Chondrocyte (in vitro differentiated cells): ENCODE measurements around the gene NINJ2. TPM values are rescaled to one million over a fixed set of nuclear protein-coding genes. Genes with fewer than 3 reads are reported as not detected.

Experiments
- DNase-seq: peaks from one replicate; pipeline ENCODE4 v3.0.0; 2021; ENCODE audit warnings: mixed read lengths, low spot score
- H3K27ac Mint-ChIP-seq: one replicate; pipeline ENCODE4 v1.8.0; 2021; ENCODE audit warnings: mild to moderate bottlenecking, moderate library complexity, mixed read lengths; ENCODE audit not compliant: unreplicated experiment
- H3K27me3 Mint-ChIP-seq: 2 replicates; pipeline ENCODE4 v1.8.0; 2021; ENCODE audit warnings: low read depth, mixed read lengths
- H3K36me3 Mint-ChIP-seq: 2 replicates; pipeline ENCODE4 v1.8.0; 2021; ENCODE audit warnings: low read depth, mixed read lengths
- H3K4me1 Mint-ChIP-seq: 2 replicates; pipeline ENCODE4 v1.8.0; 2021; ENCODE audit warnings: low read depth, mild to moderate bottlenecking, mixed read lengths
- H3K4me3 Mint-ChIP-seq: one replicate; pipeline ENCODE4 v1.8.0; 2021; ENCODE audit warnings: mild to moderate bottlenecking, moderate library complexity, mixed read lengths; ENCODE audit not compliant: unreplicated experiment
- H3K9me3 Mint-ChIP-seq: 2 replicates; pipeline ENCODE4 v1.8.0; 2021; ENCODE audit warnings: low read depth, mixed read lengths
- CTCF ChIP-seq: fragments of 200-600 bp; sonication (generic); IDR thresholded peaks from 2 replicates; pipeline ENCODE4 v1.5.0; 2021; ENCODE audit warnings: antibody characterized with exemption, mild to moderate bottlenecking, moderate library complexity
- total RNA-seq: library from RNA; stranded (reverse); gene quantifications from 3 replicates; pipeline ENCODE4 v1.2.1, GENCODE V29; 2021

NINJ2 gene
- total RNA-seq, 1 donor from 2014 or later, result 2.1 TPM

GRCh38 chr12:627285-627684 lies 36.0 kb downstream of the NINJ2 start:
- Mint-ChIP-seq H3K36me3 (no peaks in the 10 kb centered on the region), H3K4me3 (no peak overlapping the region), H3K4me1 (peaks cover 24% of the 10 kb centered on the region), H3K9me3 (no peaks in the 10 kb centered on the region), H3K27ac (no peak overlapping the region), H3K27me3 (no peaks in the 10 kb centered on the region)
- peak; percentile 14 for DNase-seq
- TF ChIP-seq CTCF, result no peak

GRCh38 chr12:625998-626397 lies 37.2 kb downstream of the NINJ2 start:
- Mint-ChIP-seq H3K27me3 (no peaks in the 10 kb centered on the region), H3K27ac (no peak overlapping the region), H3K36me3 (no peaks in the 10 kb centered on the region), H3K4me3 (no peak overlapping the region), H3K9me3 (no peaks in the 10 kb centered on the region), H3K4me1 (peaks cover 13% of the 10 kb centered on the region)
- DNase-seq, result peak; percentile 1
- no peak for TF ChIP-seq CTCF

DNA sequence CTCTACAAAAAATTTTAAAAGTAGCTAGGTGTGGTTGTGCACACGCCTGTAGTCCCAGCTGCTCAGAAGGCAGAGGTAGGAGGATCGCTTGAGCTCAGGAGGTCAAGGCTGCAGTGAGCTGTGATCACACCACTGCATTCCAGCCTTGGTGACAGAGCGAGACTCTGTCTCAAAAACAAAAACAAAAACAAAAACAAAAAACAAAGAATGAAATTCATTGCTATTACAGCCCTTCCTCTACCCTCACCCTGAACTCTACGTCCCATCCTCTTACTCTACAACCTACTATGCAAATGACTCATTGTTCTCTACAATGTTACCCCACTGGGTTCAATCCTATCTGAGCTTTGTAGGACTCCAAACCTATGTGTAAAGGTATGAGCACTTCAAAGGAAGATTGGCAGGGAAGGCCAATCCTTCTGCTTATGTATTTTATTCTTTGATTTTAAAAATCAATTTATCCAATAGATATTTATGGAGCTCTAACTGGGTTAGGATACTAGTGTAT lies 39.3 kb downstream of the NINJ2 start:
- no peak for TF ChIP-seq CTCF
- Mint-ChIP-seq H3K27me3 (no peaks in the 10 kb centered on the region), H3K4me3 (no peak overlapping the region), H3K27ac (no peak overlapping the region), H3K36me3 (no peaks in the 10 kb centered on the region), H3K4me1 (peaks cover 3% of the 10 kb centered on the region), H3K9me3 (no peaks in the 10 kb centered on the region)
- no peak for DNase-seq

DNA sequence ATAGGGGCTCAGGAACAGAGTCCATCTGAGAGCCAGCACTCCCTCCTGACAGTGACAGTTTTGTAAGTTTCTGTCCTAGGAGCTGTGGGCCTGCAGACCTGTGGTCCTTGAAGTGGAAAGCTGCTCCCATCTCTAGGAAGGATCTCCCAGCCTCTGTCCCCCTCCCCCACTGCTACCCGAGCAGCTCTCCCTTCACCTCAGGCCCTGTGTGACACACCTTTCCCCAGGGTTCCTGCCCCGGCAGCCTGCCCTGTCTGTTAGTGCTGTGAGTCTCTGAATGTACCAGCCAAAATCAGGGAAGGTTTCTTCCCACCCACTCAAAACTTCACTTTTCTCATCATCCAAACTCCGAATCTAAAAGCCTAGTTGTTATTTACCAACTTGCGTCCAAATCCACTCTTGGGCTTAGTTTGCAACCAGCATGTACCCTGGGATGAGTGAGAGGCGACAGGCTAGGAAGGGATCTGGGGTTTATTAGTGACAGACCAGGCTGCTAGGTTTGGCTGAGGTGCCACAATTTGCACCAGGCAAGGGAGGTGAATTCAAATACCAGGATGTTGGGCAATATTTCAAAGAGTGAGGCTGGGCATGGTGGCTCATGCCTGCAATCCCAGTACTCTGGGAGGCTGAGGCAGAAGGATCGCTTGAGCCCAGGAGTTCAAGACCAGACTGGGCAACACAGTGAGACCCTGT lies 39.9 kb downstream of the NINJ2 start:
- DNase-seq, result no peak
- no peaks in the 10 kb centered on the region for H3K9me3 Mint-ChIP-seq
- H3K4me3 Mint-ChIP-seq, result no peak overlapping the region
- no peaks in the 10 kb centered on the region for H3K36me3 Mint-ChIP-seq
- H3K27me3 Mint-ChIP-seq, result no peaks in the 10 kb centered on the region
- peaks cover 3% of the 10 kb centered on the region for H3K4me1 Mint-ChIP-seq
- H3K27ac Mint-ChIP-seq, result no peak overlapping the region
- no peak for TF ChIP-seq CTCF

- H3K27ac Mint-ChIP-seq, result no peak overlapping the region
- H3K4me3 Mint-ChIP-seq, result no peak overlapping the region
- H3K36me3 Mint-ChIP-seq, result no peaks in the 10 kb centered on the region
Measured at GRCh38 chr12:622416-622815, 40.8 kb downstream of the NINJ2 start.

More at GRCh38 chr12:622416-622815, 40.8 kb downstream of the NINJ2 start:
- H3K9me3 Mint-ChIP-seq, result no peaks in the 10 kb centered on the region
- TF ChIP-seq CTCF, result no peak
- peaks cover 5% of the 10 kb centered on the region for H3K4me1 Mint-ChIP-seq
- no peak for DNase-seq
- H3K27me3 Mint-ChIP-seq, result no peaks in the 10 kb centered on the region
